Fibroblast of villous mesenchyme (primary cell): ENCODE data around the gene NUDCD3. TPM values are rescaled to one million over a fixed set of nuclear protein-coding genes. Genes with fewer than 3 reads are reported as not detected.

ENCODE experiments used
- DNase-seq: peaks from one replicate; pipeline ENCODE4 v3.0.0-alpha.2; 2010; ENCODE audit warnings: low read depth
- H3K4me3 ChIP-seq: 2 replicates; pipeline ENCODE4 v1.5.1; 2011; ENCODE audit warnings: low read depth, mild to moderate bottlenecking, low read length
- CTCF ChIP-seq: IDR thresholded peaks from 2 replicates; pipeline ENCODE4 v1.5.1; 2012; ENCODE audit warnings: low read depth, mild to moderate bottlenecking, low read length; ENCODE audit not compliant: insufficient read depth
- total RNA-seq: library from RNA; depleted of rRNA; stranded (reverse); fragments of >200 nt; gene quantifications from 2 replicates; pipeline ENCODE4 v1.2.3, GENCODE V29; 2012

Gene NUDCD3
- total RNA-seq, 1 donor, result 62.2 TPM

GRCh38 chr7:44530990-44531389 is 40.5 kb upstream of the NUDCD3 start:
- DNase-seq, result no peak
- no peak overlapping the region for H3K4me3 ChIP-seq
- TF ChIP-seq CTCF, result no peak

GRCh38 chr7:44524811-44525388 is 34.4 kb upstream of the NUDCD3 start:
- no peak for TF ChIP-seq CTCF
- H3K4me3 ChIP-seq, result no peak overlapping the region
- DNase-seq, result no peak

- H3K4me3 ChIP-seq, result no peak overlapping the region
- no peak for DNase-seq
- TF ChIP-seq CTCF, result no peak
Observed at GRCh38 chr7:44522315-44522714, 31.9 kb upstream of the NUDCD3 start.

GRCh38 chr7:44521347-44522095 is 31.1 kb upstream of the NUDCD3 start:
- TF ChIP-seq CTCF, result no peak
- DNase-seq, result no peak
- H3K4me3 ChIP-seq, result no peak overlapping the region

- TF ChIP-seq CTCF, result no peak
- DNase-seq, result no peak
- no peak overlapping the region for H3K4me3 ChIP-seq
Observed at GRCh38 chr7:44520574-44520973, 30.1 kb upstream of the NUDCD3 start.

GRCh38 chr7:44519546-44519945 is 29.1 kb upstream of the NUDCD3 start:
- no peak overlapping the region for H3K4me3 ChIP-seq
- no peak for DNase-seq
- no peak for TF ChIP-seq CTCF
